HG03175 (cell line): ENCODE measurements around the gene CNKSR1.

ENCODE experiments used
- ATAC-seq: cut with Tn5 transposase; IDR thresholded peaks from one replicate; pipeline ENCODE4 v1.9.1; 2021; ENCODE audit warnings: mild to moderate bottlenecking, moderate library complexity; ENCODE audit not compliant: unreplicated experiment

CNKSR1 gene

GRCh38 chr1:26182383-26182696 lies 5.0 kb downstream of the CNKSR1 start:
- ATAC-seq: no peak

- ATAC-seq: no peak
Measured at GRCh38 chr1:26184086-26184485, 6.8 kb downstream of the CNKSR1 start.

- ATAC-seq: no peak
Measured at GRCh38 chr1:26184883-26185282, 7.6 kb downstream of the CNKSR1 start.

- no peak for ATAC-seq
Measured at GRCh38 chr1:26187882-26188281, 10.6 kb downstream of the CNKSR1 start.

DNA sequence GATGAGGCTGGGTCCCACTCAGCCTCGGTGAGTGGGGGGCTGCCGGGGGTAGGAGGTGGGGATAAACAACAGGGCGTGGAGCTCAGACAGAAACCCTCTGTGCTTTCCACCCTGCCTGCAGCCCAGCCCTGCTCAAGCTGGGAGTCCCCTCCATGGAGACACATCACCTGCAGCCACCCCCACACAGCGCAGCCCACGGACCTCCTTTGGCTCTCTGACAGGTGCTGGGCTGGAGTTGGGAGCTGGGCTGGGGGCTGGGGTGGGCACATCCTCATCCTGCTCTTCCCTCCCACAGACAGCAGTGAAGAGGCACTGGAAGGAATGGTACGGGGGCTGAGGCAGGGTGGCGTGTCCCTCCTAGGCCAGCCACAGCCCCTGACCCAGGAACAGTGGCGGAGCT lies 11.2 kb downstream of the CNKSR1 start:
- no peak for ATAC-seq

DNA sequence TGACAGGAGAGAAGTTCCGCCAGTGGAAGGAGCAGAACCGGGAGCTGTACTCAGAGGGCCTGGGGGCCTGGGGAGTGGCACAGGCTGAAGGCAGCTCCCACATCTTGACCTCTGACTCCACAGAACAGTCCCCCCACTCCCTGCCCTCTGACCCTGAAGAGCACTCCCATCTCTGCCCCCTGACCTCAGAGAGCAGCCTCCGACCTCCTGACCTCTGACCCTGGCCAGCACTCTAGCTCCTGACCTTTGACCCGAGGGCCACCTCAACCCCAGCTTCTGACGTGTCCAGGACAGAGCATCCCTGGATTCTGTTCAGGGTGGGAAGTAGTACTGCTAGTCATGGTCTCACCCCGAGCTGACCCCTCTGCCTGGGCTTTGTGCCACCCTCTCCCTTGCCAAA lies 12.0 kb downstream of the CNKSR1 start:
- ATAC-seq: no peak

GRCh38 chr1:26189751-26190275 lies 12.5 kb downstream of the CNKSR1 start:
- no peak for ATAC-seq

DNA sequence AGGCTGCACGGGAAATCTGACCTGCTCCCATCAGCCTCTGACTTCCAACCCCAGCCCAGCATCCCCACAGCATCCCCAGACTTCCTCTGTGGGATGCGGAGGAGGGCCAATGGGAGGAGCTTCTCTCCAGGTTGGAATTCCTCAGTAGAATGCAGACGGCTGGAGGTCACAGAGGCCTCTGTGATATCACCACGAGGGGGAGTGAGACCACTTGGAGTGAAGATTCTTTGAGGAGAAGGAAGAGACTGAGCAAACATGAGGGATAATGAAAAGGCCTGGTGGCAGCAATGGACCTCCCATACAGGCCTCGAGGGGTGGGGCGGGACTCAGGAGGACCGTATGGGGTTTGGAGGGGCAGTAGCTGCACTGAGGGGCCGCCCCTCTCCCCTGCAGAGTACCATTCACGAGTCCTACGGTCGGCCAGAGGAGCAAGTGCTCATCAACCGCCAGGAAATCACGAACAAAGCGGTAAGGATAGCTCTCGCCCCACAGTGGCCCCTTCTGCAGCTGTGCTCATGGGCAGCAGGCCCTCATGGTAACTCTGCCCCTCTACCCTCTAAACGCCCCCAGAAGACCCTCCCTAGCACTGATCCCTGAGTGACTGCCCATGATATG lies 13.2 kb downstream of the CNKSR1 start, which contains the start of gene CATSPER4:
CATSPER4 (plus strand) TSS at position 230 of the 615 bp plus-strand sequence; CDS start at position 256, 26 bp downstream.
- no peak for ATAC-seq

GRCh38 chr1:26191739-26192138 lies 14.4 kb downstream of the CNKSR1 start:
- no peak for ATAC-seq

DNA sequence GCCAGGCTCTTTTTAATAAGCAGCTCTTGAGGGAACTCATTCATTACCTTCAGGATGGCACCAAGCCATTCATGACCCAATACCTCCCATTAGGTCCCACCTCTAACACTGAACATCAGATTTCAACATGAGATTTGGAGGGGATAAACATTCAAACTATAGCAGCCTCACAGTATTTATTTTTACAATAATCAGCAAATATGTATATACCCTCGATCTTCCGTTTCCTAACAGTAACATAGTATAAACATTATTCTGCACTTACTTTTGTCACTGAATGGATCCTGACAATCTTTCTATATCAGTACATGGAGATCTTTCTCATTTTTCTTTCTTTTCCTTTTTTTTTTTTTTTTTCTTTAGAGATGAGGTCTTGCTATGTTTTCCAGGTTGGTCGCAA lies 18.5 kb downstream of the CNKSR1 start:
- ATAC-seq: no peak

DNA sequence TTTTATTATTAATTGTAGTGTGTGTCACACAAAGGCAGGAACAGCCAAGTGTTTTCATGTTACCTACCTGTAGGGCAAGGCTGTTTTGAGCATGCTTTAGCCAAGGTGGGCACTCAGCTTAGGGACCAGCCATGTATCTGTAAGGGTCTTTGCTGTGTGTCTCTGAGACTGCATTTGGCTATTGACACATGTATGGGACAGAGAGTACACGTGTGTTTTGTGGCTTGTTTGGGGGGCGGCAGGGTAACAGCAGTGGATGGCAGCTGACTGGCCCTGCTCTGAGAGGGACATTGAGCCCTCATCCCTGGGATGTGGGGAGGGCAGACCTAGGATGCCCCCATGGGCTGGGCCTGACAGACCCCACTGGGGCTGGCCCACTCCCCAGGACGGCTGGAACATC lies 20.0 kb downstream of the CNKSR1 start:
- ATAC-seq: no peak

GRCh38 chr1:26197813-26198212 lies 20.5 kb downstream of the CNKSR1 start:
- ATAC-seq: no peak

- no peak for ATAC-seq
Measured at GRCh38 chr1:26200413-26200812, 23.1 kb downstream of the CNKSR1 start.

DNA sequence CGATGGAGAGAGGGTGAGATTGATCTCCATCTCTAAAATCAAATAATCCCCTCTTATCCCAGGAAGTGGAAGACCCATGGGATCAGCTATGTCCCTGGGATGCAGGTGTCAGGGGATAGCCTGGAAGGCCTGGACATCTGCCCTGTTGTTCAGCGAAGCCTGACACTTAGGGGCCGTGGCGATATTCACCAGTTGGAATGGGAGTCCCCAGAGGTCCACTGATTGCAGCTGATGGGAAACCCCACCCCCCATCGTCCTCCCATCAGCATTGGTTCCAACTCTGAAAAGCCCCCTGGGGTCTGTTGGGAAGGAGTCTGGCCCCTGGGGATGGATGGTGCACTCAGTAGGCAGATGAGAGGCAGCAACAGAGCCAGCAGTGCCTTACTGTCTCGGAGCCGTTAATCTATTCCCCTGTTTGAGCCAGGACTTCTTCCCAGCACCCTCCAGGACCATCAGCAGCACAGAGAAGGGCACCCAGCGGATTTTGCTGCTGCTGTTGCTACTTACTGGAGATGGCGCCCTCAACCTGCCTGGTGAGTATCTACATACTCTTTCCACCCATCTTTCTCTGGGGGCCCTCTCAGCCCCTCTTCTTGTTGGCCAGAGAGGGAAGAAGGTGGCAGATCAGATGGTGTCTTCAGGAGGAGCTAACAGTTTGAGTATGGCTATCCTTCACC lies 26.5 kb downstream of the CNKSR1 start:
- no peak for ATAC-seq

DNA sequence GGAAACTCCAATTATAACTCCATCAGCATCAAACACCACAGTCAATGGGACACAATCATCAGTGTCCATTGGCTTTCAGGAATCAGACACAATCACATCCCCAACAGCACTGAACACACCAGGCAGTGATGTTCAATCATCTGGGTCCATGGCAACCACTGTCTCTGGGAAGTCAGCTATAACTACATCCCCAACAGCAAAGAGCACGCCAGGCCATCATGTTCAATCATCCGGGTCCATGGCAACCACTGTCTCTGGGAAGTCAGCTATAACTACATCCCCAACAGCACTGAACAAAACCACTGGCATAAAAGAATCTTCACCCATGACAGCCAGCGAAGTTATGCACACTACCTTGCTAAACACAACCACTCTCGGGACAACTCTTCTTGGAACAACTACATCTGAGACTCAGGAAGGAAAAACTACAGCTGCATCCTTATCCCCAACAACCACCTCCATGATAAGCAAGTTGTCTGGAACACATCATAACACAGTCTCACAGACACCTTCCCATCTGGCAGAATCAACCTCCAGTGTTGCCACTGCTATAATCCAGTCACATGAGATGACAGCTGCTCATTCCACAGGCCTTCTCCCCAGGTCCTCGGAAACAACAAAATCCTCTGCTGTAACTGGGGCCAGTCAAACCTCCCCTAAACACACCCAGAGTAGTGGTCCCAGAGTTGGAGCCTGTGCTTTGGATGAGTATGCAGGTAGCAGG lies 33.0 kb downstream of the CNKSR1 start:
- no peak for ATAC-seq

DNA sequence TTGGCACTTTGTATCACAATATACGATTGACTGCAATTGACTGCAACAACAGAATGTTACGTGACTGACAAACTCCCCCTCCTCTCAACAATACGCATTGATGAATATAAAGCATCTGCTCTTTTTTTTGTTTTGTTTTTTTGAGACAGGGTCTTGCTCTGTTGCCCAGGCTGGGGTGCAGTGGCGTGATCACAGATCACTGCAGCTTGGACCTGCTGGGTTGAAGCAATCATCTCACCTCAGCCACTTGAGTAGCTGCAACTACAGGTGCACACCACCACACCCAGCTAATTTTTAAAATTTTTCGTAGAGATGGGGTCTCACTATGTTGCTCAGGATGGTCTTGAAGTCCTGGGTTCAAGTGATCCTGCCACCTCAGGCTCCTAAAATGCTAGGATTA lies 35.4 kb downstream of the CNKSR1 start:
- ATAC-seq: no peak

DNA sequence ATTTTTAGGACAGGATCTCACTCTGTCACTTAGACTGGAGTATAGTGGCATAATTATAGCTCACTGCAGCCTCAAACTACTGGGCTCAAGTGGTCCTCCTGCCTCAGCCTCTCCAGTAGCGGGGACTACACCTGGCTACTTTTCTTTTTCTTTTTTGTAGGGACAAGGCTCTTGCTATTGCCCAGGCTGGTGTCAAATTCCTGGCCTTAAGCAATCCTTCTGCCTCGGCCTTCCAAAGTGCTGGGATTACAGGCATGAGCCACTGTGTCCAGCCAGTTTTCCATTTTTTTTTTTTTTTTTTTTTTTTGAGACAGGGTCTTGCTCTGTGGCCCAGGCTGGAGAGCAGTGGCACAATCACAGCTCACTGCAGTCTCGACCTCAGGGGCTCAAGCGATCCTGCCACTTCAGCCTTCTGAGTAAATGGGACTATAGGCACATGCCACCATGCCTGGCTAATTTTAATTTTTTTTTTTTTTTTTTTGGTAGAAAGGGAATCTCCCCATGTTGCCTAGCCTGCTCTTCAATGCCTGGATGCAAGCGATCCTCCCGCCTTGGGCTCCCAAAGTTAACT lies 36.1 kb downstream of the CNKSR1 start:
- ATAC-seq: no peak

GRCh38 chr1:26215246-26215645 lies 38.0 kb downstream of the CNKSR1 start:
- ATAC-seq: no peak

GRCh38 chr1:26218906-26219494 lies 41.7 kb downstream of the CNKSR1 start:
- ATAC-seq: no peak

GRCh38 chr1:26220199-26220912 lies 43.1 kb downstream of the CNKSR1 start:
- ATAC-seq: no peak

GRCh38 chr1:26221094-26221493 lies 43.8 kb downstream of the CNKSR1 start:
- ATAC-seq: no peak
